Liver (tissue), 3 donors: Measurements from ENCODE around the gene RALY.

Experiments used
- EGR1 ChIP-seq, 2 donors: IDR thresholded peaks; 2 replicates each; pipeline ENCODE4 v1.6.1; 2016 to 2018; ENCODE audit warnings: antibody characterized with exemption in 2 of 2, low read depth in 2 of 2
- FOXA2 ChIP-seq: IDR thresholded peaks from 2 replicates; pipeline ENCODE4 v1.6.1; 2016; ENCODE audit warnings: antibody characterized with exemption
- GABPA ChIP-seq, 2 donors: IDR thresholded peaks in 1 of 2; conservative IDR thresholded peaks in 1 of 2; 2 replicates each; pipeline ENCODE4 v1.6.1; 2016; ENCODE audit warnings: antibody characterized with exemption in 2 of 2, mild to moderate bottlenecking in 1 of 2, moderate library complexity in 1 of 2
- NR2F2 ChIP-seq: IDR thresholded peaks from 2 replicates; pipeline ENCODE4 v1.6.1; 2016; ENCODE audit warnings: antibody characterized with exemption
- RAD21 ChIP-seq, 2 donors: IDR thresholded peaks; 2 replicates each; pipeline ENCODE4 v1.6.1; 2016; ENCODE audit warnings: antibody characterized with exemption in 2 of 2, mild to moderate bottlenecking in 2 of 2
- RXRA ChIP-seq, 2 donors: IDR thresholded peaks; 2 replicates each; pipeline ENCODE4 v1.6.1; 2017 to 2018; ENCODE audit warnings: antibody characterized with exemption in 2 of 2, mild to moderate bottlenecking in 1 of 2
- SP1 ChIP-seq: IDR thresholded peaks from 2 replicates; pipeline ENCODE4 v1.6.1; 2018; ENCODE audit warnings: antibody characterized with exemption, mild to moderate bottlenecking
- TAF1 ChIP-seq: conservative IDR thresholded peaks from 2 replicates; pipeline ENCODE4 v1.6.1; 2016; ENCODE audit warnings: antibody characterized with exemption, mild to moderate bottlenecking
- YY1 ChIP-seq: IDR thresholded peaks from 2 replicates; pipeline ENCODE4 v1.6.1; 2016; ENCODE audit warnings: antibody characterized with exemption, mild to moderate bottlenecking
- TF ChIP-seq, protein P1 (sequence below): fragments of 150-350 bp; IDR thresholded peaks from 2 replicates; pipeline ENCODE4 v1.5.1; 2017; ENCODE audit warnings: improper control_type of control experiment, low read depth, low read length; ENCODE audit not compliant: missing input control
- TF ChIP-seq, protein P2 (sequence below): IDR thresholded peaks from 2 replicates; pipeline ENCODE4 v1.6.1; 2016; ENCODE audit warnings: antibody characterized with exemption
- TF ChIP-seq, protein P3 (sequence below): IDR thresholded peaks from 2 replicates; pipeline ENCODE4 v1.6.1; 2016; ENCODE audit warnings: antibody characterized with exemption, mild to moderate bottlenecking
- TF ChIP-seq, protein P4 (sequence below): IDR thresholded peaks from 2 replicates; pipeline ENCODE4 v1.6.1; 2016; ENCODE audit warnings: antibody characterized with exemption
- TF ChIP-seq, protein P5 (sequence below): IDR thresholded peaks from 2 replicates; pipeline ENCODE4 v1.6.1; 2016; ENCODE audit warnings: antibody characterized with exemption
- donor health status: healthy.
- donor health status: healthy.

DNA sequence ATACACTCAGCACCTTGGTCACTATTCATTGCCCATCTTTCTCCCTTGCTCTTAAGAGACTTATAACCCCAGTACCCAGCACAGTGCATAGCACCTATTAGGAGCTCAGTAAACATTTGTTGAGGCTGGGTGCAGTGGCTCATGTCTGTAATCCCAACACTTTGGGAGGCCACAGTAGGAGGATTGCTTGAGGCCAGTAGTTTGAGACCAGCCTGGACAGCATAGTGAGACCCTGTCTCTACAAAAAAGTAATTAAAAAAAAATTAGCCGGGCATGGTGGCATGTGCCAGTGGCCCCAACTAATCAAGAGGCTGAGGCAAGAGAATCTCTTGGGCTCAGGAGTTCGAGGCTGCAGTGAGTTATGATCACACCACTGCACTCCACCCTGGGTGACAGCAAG is 126.5 kb downstream of the RALY start:
- TF ChIP-seq, protein P1, sequence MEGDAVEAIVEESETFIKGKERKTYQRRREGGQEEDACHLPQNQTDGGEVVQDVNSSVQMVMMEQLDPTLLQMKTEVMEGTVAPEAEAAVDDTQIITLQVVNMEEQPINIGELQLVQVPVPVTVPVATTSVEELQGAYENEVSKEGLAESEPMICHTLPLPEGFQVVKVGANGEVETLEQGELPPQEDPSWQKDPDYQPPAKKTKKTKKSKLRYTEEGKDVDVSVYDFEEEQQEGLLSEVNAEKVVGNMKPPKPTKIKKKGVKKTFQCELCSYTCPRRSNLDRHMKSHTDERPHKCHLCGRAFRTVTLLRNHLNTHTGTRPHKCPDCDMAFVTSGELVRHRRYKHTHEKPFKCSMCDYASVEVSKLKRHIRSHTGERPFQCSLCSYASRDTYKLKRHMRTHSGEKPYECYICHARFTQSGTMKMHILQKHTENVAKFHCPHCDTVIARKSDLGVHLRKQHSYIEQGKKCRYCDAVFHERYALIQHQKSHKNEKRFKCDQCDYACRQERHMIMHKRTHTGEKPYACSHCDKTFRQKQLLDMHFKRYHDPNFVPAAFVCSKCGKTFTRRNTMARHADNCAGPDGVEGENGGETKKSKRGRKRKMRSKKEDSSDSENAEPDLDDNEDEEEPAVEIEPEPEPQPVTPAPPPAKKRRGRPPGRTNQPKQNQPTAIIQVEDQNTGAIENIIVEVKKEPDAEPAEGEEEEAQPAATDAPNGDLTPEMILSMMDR: no peak
- TF ChIP-seq, protein P2, sequence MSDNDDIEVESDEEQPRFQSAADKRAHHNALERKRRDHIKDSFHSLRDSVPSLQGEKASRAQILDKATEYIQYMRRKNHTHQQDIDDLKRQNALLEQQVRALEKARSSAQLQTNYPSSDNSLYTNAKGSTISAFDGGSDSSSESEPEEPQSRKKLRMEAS: no peak
- TF ChIP-seq, protein P3, sequence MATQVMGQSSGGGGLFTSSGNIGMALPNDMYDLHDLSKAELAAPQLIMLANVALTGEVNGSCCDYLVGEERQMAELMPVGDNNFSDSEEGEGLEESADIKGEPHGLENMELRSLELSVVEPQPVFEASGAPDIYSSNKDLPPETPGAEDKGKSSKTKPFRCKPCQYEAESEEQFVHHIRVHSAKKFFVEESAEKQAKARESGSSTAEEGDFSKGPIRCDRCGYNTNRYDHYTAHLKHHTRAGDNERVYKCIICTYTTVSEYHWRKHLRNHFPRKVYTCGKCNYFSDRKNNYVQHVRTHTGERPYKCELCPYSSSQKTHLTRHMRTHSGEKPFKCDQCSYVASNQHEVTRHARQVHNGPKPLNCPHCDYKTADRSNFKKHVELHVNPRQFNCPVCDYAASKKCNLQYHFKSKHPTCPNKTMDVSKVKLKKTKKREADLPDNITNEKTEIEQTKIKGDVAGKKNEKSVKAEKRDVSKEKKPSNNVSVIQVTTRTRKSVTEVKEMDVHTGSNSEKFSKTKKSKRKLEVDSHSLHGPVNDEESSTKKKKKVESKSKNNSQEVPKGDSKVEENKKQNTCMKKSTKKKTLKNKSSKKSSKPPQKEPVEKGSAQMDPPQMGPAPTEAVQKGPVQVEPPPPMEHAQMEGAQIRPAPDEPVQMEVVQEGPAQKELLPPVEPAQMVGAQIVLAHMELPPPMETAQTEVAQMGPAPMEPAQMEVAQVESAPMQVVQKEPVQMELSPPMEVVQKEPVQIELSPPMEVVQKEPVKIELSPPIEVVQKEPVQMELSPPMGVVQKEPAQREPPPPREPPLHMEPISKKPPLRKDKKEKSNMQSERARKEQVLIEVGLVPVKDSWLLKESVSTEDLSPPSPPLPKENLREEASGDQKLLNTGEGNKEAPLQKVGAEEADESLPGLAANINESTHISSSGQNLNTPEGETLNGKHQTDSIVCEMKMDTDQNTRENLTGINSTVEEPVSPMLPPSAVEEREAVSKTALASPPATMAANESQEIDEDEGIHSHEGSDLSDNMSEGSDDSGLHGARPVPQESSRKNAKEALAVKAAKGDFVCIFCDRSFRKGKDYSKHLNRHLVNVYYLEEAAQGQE: no peak
- TF ChIP-seq, protein P4, sequence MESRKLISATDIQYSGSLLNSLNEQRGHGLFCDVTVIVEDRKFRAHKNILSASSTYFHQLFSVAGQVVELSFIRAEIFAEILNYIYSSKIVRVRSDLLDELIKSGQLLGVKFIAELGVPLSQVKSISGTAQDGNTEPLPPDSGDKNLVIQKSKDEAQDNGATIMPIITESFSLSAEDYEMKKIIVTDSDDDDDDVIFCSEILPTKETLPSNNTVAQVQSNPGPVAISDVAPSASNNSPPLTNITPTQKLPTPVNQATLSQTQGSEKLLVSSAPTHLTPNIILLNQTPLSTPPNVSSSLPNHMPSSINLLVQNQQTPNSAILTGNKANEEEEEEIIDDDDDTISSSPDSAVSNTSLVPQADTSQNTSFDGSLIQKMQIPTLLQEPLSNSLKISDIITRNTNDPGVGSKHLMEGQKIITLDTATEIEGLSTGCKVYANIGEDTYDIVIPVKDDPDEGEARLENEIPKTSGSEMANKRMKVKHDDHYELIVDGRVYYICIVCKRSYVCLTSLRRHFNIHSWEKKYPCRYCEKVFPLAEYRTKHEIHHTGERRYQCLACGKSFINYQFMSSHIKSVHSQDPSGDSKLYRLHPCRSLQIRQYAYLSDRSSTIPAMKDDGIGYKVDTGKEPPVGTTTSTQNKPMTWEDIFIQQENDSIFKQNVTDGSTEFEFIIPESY: no peak
- no peak for TF ChIP-seq RAD21 (IDR thresholded peaks at IDR 0.05)
- no peak for TF ChIP-seq EGR1 (IDR thresholded peaks at IDR 0.05; ENCODE audit: low read depth in 2 of 2)
- no peak for TF ChIP-seq GABPA (IDR thresholded peaks at IDR 0.05 in 1 of 2, conservative IDR thresholded peaks at IDR 0.05 in 1 of 2)
- no peak for TF ChIP-seq FOXA2
- no peak for TF ChIP-seq YY1
- TF ChIP-seq, protein P5, sequence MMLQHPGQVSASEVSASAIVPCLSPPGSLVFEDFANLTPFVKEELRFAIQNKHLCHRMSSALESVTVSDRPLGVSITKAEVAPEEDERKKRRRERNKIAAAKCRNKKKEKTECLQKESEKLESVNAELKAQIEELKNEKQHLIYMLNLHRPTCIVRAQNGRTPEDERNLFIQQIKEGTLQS: no peak
- no peak for TF ChIP-seq SP1
- no peak for TF ChIP-seq TAF1
- no peak for TF ChIP-seq NR2F2
- no peak for TF ChIP-seq RXRA (IDR thresholded peaks at IDR 0.05)
